Measurements from ENCODE around the gene KRT222.

KRT222 gene

GRCh38 chr17:40646791-40647623, 18.0 kb downstream of the KRT222 start:
- no peak for TF ChIP-seq CTCF (IDR thresholded peaks at IDR 0.05; ENCODE audit: insufficient read depth, low read depth, low read length, missing control alignments)
- peak; percentile 72 for DNase-seq (ENCODE audit: low read depth)
- peak overlapping the region; percentile 90 for H3K4me3 ChIP-seq (ENCODE audit: low read depth, low read length)

GRCh38 chr17:40645943-40646342, 19.0 kb downstream of the KRT222 start:
- no peak overlapping the region; the same call in 1 of the 2 replicates for H3K4me3 ChIP-seq (ENCODE audit: low read depth, low read length)
- TF ChIP-seq CTCF (IDR thresholded peaks at IDR 0.05; ENCODE audit: insufficient read depth, low read depth, low read length, missing control alignments) = no peak
- no peak for DNase-seq (ENCODE audit: low read depth)

GRCh38 chr17:40645291-40645690, 19.7 kb downstream of the KRT222 start:
- no peak for DNase-seq (ENCODE audit: low read depth)
- TF ChIP-seq CTCF (IDR thresholded peaks at IDR 0.05; ENCODE audit: insufficient read depth, low read depth, low read length, missing control alignments) = no peak
- no peak overlapping the region for H3K4me3 ChIP-seq (ENCODE audit: low read depth, low read length)

GRCh38 chr17:40637931-40638330, 27.0 kb downstream of the KRT222 start:
- no peak for TF ChIP-seq CTCF (IDR thresholded peaks at IDR 0.05; ENCODE audit: insufficient read depth, low read depth, low read length, missing control alignments)
- no peak for DNase-seq (ENCODE audit: low read depth)
- H3K4me3 ChIP-seq (ENCODE audit: low read depth, low read length) = no peak overlapping the region

GRCh38 chr17:40633871-40634270, 31.1 kb downstream of the KRT222 start:
- no peak for DNase-seq (ENCODE audit: low read depth)
- TF ChIP-seq CTCF (IDR thresholded peaks at IDR 0.05; ENCODE audit: insufficient read depth, low read depth, low read length, missing control alignments) = no peak
- no peak overlapping the region for H3K4me3 ChIP-seq (ENCODE audit: low read depth, low read length)

GRCh38 chr17:40632216-40632615, 32.8 kb downstream of the KRT222 start:
- no peak overlapping the region for H3K4me3 ChIP-seq (ENCODE audit: low read depth, low read length)
- no peak for TF ChIP-seq CTCF (IDR thresholded peaks at IDR 0.05; ENCODE audit: insufficient read depth, low read depth, low read length, missing control alignments)
- DNase-seq (ENCODE audit: low read depth) = no peak

- no peak overlapping the region for H3K4me3 ChIP-seq (ENCODE audit: low read depth, low read length)
- no peak for TF ChIP-seq CTCF (IDR thresholded peaks at IDR 0.05; ENCODE audit: insufficient read depth, low read depth, low read length, missing control alignments)
- no peak for DNase-seq (ENCODE audit: low read depth)
These were observed 35.1 kb downstream of the KRT222 start for GRCh38 chr17:40629842-40630241.

All from GM12865 (cell line).